MM.1S (cell line): ENCODE data around the gene PRSS8.

Source experiments
- EZH2 ChIP-seq: fragments of 300-600 bp; sonication (generic); optimal IDR thresholded peaks from 2 replicates; pipeline ENCODE3; 2017; ENCODE audit warnings: low read depth, mild to moderate bottlenecking, antibody characterized with exemption, low read length, mixed read lengths
- TF ChIP-seq, protein P1 (sequence below): fragments of 300-600 bp; sonication (generic); IDR thresholded peaks from 2 replicates; pipeline ENCODE4 v1.5.1; 2016; ENCODE audit warnings: antibody characterized with exemption, low read length, mixed read lengths

DNA sequence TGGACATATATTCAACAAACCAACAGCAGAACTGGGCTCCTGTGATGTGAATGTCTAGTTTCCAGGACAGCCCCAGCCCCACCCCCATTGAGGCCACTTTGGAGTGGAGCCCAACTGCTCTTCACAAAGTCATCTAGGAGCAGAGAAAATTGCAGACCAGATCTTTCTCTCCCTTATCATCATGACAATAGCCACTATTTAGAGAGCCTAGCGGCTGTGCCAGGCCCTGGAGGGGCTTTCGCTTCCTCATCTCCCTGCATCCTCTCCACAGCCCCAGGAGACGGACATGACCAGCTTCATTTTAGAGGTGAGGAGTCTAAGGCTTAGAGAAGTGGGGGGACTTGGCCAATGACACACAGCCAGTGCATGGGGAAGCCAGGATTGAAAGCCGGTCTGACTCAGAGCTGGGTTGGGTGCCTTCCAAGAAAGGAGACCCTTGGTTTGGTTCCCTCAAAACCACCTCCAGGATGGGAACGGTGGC is 1.4 kb downstream of the PRSS8 start:
- TF ChIP-seq, protein P1, sequence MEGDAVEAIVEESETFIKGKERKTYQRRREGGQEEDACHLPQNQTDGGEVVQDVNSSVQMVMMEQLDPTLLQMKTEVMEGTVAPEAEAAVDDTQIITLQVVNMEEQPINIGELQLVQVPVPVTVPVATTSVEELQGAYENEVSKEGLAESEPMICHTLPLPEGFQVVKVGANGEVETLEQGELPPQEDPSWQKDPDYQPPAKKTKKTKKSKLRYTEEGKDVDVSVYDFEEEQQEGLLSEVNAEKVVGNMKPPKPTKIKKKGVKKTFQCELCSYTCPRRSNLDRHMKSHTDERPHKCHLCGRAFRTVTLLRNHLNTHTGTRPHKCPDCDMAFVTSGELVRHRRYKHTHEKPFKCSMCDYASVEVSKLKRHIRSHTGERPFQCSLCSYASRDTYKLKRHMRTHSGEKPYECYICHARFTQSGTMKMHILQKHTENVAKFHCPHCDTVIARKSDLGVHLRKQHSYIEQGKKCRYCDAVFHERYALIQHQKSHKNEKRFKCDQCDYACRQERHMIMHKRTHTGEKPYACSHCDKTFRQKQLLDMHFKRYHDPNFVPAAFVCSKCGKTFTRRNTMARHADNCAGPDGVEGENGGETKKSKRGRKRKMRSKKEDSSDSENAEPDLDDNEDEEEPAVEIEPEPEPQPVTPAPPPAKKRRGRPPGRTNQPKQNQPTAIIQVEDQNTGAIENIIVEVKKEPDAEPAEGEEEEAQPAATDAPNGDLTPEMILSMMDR, result no peak
- TF ChIP-seq EZH2, result no peak
